Nephron (organoid): ENCODE data around the gene OR6B1.

Source experiments
- H3K27ac Mint-ChIP-seq, 3 experiments: 2 replicates each; pipeline ENCODE4 v1.8.0; 2020; ENCODE audit warnings: mixed read lengths in 3 of 3, mild to moderate bottlenecking in 2 of 3, moderate library complexity in 1 of 3
- H3K27me3 Mint-ChIP-seq: 2 replicates; pipeline ENCODE4 v1.8.0; 2021; ENCODE audit warnings: low read depth, mild to moderate bottlenecking, moderate library complexity, mixed read lengths
- H3K36me3 Mint-ChIP-seq: 2 replicates; pipeline ENCODE4 v1.8.0; 2020; ENCODE audit warnings: low read depth, mixed read lengths
- H3K4me1 Mint-ChIP-seq: 2 replicates; pipeline ENCODE4 v1.8.0; 2020; ENCODE audit warnings: mixed read lengths
- H3K4me3 Mint-ChIP-seq, 3 experiments: 2 replicates each; pipeline ENCODE4 v1.8.0; 2020; ENCODE audit warnings: mild to moderate bottlenecking in 3 of 3, mixed read lengths in 3 of 3, moderate library complexity in 2 of 3
- H3K9me3 Mint-ChIP-seq: 2 replicates; pipeline ENCODE4 v1.8.0; 2020; ENCODE audit warnings: mixed read lengths
- TF ChIP-seq, protein P1 (sequence below), 3 experiments: fragments of 200-600 bp; sonication (generic); IDR thresholded peaks; one replicate each; pipeline ENCODE4 v1.5.0; 2021; ENCODE audit warnings: antibody characterized with exemption in 3 of 3; ENCODE audit not compliant: unreplicated experiment in 3 of 3

Gene OR6B1

DNA sequence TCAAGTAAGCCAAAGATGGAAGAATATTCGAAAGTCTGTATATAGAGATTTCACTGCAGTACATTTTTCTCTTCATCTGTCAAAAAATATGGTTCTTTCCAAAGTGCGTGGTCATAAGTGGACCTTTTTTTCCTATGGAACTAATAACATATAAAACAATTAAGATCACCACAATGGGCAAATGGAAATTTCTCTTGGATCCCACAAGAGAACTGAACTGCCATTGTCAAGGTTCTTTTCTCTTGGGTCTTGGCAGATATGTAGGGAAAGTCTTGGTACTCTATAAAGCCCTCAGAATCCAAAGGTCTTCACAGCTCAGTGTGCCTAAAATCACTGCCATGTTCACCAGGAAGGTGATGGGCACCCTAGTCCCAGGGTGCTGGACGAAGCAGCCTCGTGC is at the start of gene OR6B1:
Gene OR6B1, plus strand, starts transcription at position 301 of the 400 bp plus-strand sequence. CDS start 3,677 bp downstream, outside the sequence.
- Mint-ChIP-seq H3K4me3 (no peak within 1 kb of the TSS), H3K4me1 (no peaks in the 10 kb centered on the region), H3K36me3 (no peaks in the 10 kb centered on the region), H3K27ac (no peak within 1 kb of the TSS), H3K9me3 (no peaks in the 10 kb centered on the region), H3K27me3 (no peaks in the 10 kb centered on the region)
- TF ChIP-seq, protein P1, sequence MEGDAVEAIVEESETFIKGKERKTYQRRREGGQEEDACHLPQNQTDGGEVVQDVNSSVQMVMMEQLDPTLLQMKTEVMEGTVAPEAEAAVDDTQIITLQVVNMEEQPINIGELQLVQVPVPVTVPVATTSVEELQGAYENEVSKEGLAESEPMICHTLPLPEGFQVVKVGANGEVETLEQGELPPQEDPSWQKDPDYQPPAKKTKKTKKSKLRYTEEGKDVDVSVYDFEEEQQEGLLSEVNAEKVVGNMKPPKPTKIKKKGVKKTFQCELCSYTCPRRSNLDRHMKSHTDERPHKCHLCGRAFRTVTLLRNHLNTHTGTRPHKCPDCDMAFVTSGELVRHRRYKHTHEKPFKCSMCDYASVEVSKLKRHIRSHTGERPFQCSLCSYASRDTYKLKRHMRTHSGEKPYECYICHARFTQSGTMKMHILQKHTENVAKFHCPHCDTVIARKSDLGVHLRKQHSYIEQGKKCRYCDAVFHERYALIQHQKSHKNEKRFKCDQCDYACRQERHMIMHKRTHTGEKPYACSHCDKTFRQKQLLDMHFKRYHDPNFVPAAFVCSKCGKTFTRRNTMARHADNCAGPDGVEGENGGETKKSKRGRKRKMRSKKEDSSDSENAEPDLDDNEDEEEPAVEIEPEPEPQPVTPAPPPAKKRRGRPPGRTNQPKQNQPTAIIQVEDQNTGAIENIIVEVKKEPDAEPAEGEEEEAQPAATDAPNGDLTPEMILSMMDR (IDR thresholded peaks at IDR 0.05; ENCODE audit: unreplicated experiment in 3 of 3), result no peak

DNA sequence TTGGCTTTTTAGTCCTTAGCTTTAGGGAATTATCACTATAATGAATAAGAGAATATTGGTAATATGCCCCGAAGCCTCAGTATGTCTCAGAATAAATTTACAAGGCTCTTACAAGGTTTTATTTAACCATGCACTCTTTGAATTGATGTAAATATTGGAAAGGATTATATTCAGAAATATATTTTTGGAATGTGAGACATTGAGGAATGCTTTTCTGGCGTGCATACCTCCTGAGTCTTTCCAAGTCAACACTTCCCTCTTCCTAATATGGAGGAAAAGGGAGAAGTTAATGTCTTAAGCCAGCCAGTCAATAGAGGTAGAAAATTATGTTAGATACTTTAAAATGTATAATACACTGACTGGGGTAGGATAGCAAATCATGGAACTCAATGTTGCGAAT is 46.7 kb upstream of the OR6B1 start:
- Mint-ChIP-seq H3K27me3 (peaks cover 6% of the 10 kb centered on the region), H3K4me3 (no peak overlapping the region)
- TF ChIP-seq, protein P1 (IDR thresholded peaks at IDR 0.05; ENCODE audit: unreplicated experiment in 3 of 3), result no peak

DNA sequence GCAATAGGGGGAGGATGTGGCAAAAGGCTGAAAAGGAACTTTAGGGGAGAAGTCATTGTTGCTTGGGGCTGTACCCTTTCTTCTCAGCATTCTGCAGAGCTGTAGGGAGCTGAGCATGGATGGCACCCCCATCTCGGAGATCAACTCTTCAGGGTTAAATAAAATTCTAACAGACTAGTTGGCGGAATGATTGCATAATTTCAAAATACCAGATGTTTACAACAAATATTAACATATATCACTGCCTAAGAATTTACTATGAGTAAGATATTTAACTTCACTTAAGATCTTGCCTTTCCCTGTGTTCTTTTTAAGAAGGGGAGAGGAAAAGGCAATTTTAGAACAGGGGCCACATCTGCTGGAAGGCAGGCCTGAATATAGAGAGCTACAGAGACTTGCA is 46.0 kb upstream of the OR6B1 start:
- H3K27ac Mint-ChIP-seq, result no peak overlapping the region
- no peaks in the 10 kb centered on the region for H3K36me3 Mint-ChIP-seq
- peaks cover 6% of the 10 kb centered on the region for H3K27me3 Mint-ChIP-seq

More for the DNA sequence above, 46.7 kb upstream of the OR6B1 start:
- Mint-ChIP-seq H3K9me3 (peaks cover 3% of the 10 kb centered on the region), H3K4me1 (no peaks in the 10 kb centered on the region), H3K36me3 (no peaks in the 10 kb centered on the region), H3K27ac (no peak overlapping the region)

DNA sequence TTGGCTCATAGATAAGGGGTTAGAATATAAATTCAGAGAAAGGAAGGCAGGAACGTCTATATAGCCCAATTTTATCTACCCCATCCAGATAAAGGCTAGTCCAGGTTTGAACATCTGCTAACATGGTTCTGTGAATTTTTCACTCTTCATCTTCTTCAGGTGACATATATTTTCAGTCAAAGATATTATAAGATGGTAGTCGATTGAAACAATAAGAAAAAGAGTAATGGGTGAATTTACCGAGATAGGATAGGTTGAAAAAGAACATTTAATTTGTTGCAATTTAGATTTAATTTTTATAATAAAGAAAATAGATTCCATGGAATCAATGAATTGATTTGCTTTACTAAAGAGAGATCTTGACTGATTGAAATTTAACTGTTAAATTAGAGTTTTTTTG is 45.6 kb upstream of the OR6B1 start, which contains the start of gene OR2F1:
Gene OR2F1, plus strand, starts transcription at position 301 of the 400 bp plus-strand sequence. CDS start 5,127 bp downstream, outside the sequence.
- TF ChIP-seq, protein P1 (IDR thresholded peaks at IDR 0.05; ENCODE audit: unreplicated experiment in 3 of 3), result no peak

More for the DNA sequence above, 46.0 kb upstream of the OR6B1 start:
- H3K4me3 Mint-ChIP-seq, result no peak overlapping the region
- no peaks in the 10 kb centered on the region for H3K4me1 Mint-ChIP-seq
- TF ChIP-seq, protein P1 (IDR thresholded peaks at IDR 0.05; ENCODE audit: unreplicated experiment in 3 of 3), result no peak
- no peaks in the 10 kb centered on the region for H3K9me3 Mint-ChIP-seq

DNA sequence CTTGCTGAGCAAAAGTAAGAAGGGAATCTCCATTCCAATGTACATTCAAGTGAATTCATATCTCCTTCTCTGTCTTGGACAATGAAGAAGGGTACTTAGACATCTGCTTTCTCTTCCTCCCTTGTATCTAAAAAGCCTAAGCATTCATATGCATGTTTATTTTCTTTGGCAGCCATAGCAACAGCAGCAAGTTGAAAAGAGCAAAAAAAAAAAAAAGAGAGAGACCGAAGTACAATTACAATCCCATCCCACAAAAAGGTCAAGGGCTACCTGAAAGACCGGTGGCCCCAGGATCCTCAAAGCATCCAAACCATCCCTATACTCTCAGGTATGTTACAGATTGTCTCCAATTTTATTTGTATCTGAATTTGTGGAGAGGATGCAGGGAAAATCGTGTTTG is 41.3 kb upstream of the OR6B1 start:
- H3K27me3 Mint-ChIP-seq, result peaks cover 6% of the 10 kb centered on the region

More for the DNA sequence above, 45.6 kb upstream of the OR6B1 start, which contains the start of gene OR2F1:
- H3K9me3 Mint-ChIP-seq, result no peaks in the 10 kb centered on the region
- H3K4me3 Mint-ChIP-seq, result no peak within 1 kb of the TSS
- no peaks in the 10 kb centered on the region for H3K36me3 Mint-ChIP-seq
- H3K27ac Mint-ChIP-seq, result no peak within 1 kb of the TSS
- peaks cover 6% of the 10 kb centered on the region for H3K27me3 Mint-ChIP-seq
- no peaks in the 10 kb centered on the region for H3K4me1 Mint-ChIP-seq

More for the DNA sequence above, 41.3 kb upstream of the OR6B1 start:
- TF ChIP-seq, protein P1 (IDR thresholded peaks at IDR 0.05; ENCODE audit: unreplicated experiment in 3 of 3), result no peak
- Mint-ChIP-seq H3K9me3 (no peaks in the 10 kb centered on the region), H3K36me3 (no peaks in the 10 kb centered on the region), H3K4me3 (no peak overlapping the region), H3K27ac (no peak overlapping the region), H3K4me1 (no peaks in the 10 kb centered on the region)
